Measurements from ENCODE around the gene TTLL9. TPM values are rescaled to one million over a fixed set of nuclear protein-coding genes. Genes with fewer than 3 reads are reported as not detected.

Gene TTLL9
- total RNA-seq, 1 donor from 2014 or later = 0.16 TPM

DNA sequence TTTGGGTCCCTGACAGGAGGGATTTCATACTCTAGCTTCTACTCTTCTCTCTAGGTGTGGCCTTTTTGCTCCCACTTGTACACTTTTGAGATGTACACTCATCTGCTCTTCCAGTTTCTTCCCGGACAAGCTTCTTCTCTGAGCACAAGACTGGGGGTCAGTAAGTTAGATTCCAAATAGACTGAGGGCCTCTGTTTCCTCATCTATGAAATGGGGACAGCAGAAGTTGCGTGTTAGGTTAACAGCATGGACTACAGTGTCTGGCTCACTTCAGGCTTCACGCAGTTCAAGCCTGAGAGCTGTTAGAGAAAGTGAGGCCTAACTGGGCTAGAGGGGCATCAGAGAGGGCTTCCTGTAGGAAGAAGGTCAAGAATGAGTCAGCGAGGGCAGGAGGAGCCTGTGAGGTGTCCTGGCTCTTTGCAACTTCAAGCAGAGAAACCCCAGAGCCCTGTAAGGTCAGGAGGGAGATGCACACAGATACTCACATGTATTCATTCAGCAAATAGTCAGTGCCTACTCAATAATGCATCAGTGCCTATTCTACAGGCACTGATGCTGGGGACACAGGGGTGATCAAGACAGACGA is 118.1 kb downstream of the TTLL9 start:
- ATAC-seq = no peak

DNA sequence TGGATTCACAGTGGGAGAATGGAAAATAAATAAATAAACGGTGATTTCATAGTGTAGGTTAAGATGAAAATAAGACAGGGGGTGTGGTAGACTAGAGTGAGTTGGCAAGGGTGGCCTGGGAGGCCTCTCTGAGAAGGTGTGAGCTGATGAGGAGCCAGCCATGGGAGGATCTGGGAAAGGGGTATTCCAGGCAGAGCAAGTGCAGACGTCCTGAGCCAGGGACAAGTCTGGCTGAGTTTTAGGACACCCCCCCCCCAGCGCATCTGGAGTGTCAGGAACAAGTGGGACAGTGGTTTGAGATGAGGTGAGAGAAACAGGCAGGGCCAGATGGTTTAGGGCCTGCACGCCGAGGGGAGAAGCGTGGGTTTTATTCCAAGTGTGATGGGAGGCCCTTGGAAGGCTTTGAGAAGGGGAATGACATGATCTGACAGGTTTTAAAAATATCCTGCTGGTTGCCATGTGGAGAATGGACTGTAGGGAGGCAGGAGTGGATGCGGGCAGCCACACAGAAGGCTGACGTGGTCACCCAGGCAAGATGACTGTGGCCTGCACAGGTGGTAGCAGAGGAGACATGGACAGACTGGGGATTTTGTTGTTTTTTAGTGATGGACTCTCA is 118.7 kb downstream of the TTLL9 start:
- ATAC-seq = no peak

DNA sequence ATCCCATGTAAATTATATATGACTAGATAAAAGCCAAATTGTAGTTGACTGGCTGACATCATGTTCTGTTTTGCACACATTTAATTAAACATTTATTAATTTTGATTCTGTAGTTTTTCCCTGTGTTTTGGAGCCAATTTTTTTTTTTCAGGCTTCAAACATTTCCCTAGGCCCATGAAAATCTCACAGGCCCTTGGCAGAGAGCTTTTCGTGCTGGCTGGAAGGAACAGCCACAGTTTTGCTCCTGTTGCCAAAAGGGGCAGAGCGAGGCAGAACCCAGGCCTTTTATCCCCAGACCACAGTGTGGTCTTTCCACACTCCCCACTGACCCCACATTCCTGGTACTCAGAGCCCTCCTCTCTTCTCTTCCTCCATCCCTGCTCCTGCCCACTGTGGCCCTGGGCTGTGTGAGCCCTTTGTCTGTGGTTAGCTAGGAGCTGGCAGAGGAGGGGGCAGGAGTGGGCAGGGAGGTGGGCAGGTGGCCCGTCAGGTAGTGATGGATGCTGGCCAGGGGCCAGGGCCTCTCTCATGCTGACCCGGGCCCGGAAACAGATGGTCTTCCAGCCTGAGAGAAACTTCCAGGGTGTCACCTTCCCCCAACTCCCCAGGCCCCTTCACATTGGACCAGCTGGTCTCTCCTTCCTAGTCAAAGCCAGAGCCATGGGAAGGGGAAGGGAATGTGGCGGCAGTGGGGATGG is 120.4 kb downstream of the TTLL9 start:
- ATAC-seq = no peak

DNA sequence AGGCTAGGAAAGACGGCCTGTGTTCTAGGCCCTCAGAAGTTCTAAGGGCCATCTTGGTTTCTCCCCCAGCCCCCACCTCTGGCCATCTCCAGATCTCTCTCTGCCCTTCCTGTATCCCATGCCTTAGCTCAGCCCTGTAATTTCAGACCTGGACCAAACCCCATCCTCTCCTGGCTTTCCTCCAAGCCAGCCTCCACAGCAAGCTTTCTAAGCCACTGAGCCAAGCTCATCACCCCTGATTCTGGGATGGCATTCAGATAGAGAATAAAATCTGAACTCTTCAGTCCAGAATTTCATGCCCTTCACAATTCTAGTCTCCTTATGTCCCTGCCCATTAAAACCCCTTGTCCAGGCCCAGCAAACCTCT is 120.9 kb downstream of the TTLL9 start:
- ATAC-seq = no peak

DNA sequence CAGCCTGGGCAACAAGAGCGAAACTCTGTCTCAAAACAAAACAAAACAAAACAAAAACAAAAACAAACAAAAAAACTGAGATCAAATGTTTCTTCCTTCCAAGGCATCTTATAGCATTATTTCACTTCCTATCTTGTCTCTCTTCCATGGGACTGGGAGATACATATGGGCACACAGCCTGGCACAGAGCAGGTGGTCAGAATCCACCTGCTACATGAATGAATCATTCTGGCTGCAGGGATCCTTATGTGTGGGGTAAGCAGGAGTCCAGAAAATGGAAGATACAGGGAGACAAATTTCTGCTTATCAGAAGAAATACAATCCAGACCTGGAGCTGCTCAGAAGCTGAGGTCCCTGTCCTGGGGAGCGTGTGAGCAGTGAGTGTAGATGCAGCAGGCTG is 121.7 kb downstream of the TTLL9 start:
- no peak for ATAC-seq

Other genes with a start within 250 kb of the TTLL9 start
- gene COX4I2, start 232.7 kb upstream of the TTLL9 start, total RNA-seq = 0.96 TPM
- 76.6 TPM for gene BCL2L1, start 147.8 kb upstream of the TTLL9 start, total RNA-seq
- 32.6 TPM for gene TPX2, start 131.3 kb upstream of the TTLL9 start, total RNA-seq
- gene MYLK2, start 51.3 kb upstream of the TTLL9 start, total RNA-seq = 0.12 TPM
- 0.40 TPM for gene FOXS1, start 25.0 kb upstream of the TTLL9 start, total RNA-seq
- 0.64 TPM for gene DUSP15, start 107 bp upstream of the TTLL9 start, total RNA-seq
- 12.2 TPM for gene PDRG1, start 81.4 kb downstream of the TTLL9 start, total RNA-seq
- gene XKR7, start 97.5 kb downstream of the TTLL9 start, total RNA-seq = not detected
- gene CCM2L, start 139.8 kb downstream of the TTLL9 start, total RNA-seq = 1.2 TPM
- gene HCK, start 181.6 kb downstream of the TTLL9 start, total RNA-seq = 2.9 TPM
- 42.4 TPM for gene TM9SF4, start 239.1 kb downstream of the TTLL9 start, total RNA-seq

Data from esophagus mucosa (tissue), 1 donor.